ENCODE data around the gene TNF. TPM values are rescaled to one million over a fixed set of nuclear protein-coding genes. Genes with fewer than 3 reads are reported as not detected.

TNF gene
- total and polyA plus RNA-seq, 2 of the 13 experiments (the other 11 are each of a cell fraction or from before 2014, with no cell fraction given), result not detected

GRCh38 chr6:31546958-31547726, 28.2 kb upstream of the TNF start, which contains the start of gene NFKBIL1 (continued):
- no peak for TF ChIP-seq GZF1 (CRISPR knock-in tag; IDR thresholded peaks at IDR 0.05)
- TF ChIP-seq FOXO1 (CRISPR knock-in tag; IDR thresholded peaks at IDR 0.05), result 0 out of 2 replicates have a peak, but pooled peaks have one; percentile 30
- TF ChIP-seq ELF4 (CRISPR knock-in tag; IDR thresholded peaks at IDR 0.05; ENCODE audit: borderline replicate concordance), result no peak; the same call in 1 of the 2 replicates
- TF ChIP-seq ZFYVE20 (CRISPR knock-in tag; IDR thresholded peaks at IDR 0.05; ENCODE audit: borderline replicate concordance, low read depth), result no peak
- TF ChIP-seq, protein P1, sequence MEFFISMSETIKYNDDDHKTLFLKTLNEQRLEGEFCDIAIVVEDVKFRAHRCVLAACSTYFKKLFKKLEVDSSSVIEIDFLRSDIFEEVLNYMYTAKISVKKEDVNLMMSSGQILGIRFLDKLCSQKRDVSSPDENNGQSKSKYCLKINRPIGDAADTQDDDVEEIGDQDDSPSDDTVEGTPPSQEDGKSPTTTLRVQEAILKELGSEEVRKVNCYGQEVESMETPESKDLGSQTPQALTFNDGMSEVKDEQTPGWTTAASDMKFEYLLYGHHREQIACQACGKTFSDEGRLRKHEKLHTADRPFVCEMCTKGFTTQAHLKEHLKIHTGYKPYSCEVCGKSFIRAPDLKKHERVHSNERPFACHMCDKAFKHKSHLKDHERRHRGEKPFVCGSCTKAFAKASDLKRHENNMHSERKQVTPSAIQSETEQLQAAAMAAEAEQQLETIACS (CRISPR knock-in tag; IDR thresholded peaks at IDR 0.05), result no peak
- TF ChIP-seq JUNB (CRISPR knock-in tag; IDR thresholded peaks at IDR 0.05; ENCODE audit: borderline replicate concordance), result 0 out of 2 replicates have a peak, but pooled peaks have one; percentile 41
- no peak for TF ChIP-seq ZNF552 (CRISPR knock-in tag; IDR thresholded peaks at IDR 0.05; ENCODE audit: borderline replicate concordance)
- TF ChIP-seq, protein P2, sequence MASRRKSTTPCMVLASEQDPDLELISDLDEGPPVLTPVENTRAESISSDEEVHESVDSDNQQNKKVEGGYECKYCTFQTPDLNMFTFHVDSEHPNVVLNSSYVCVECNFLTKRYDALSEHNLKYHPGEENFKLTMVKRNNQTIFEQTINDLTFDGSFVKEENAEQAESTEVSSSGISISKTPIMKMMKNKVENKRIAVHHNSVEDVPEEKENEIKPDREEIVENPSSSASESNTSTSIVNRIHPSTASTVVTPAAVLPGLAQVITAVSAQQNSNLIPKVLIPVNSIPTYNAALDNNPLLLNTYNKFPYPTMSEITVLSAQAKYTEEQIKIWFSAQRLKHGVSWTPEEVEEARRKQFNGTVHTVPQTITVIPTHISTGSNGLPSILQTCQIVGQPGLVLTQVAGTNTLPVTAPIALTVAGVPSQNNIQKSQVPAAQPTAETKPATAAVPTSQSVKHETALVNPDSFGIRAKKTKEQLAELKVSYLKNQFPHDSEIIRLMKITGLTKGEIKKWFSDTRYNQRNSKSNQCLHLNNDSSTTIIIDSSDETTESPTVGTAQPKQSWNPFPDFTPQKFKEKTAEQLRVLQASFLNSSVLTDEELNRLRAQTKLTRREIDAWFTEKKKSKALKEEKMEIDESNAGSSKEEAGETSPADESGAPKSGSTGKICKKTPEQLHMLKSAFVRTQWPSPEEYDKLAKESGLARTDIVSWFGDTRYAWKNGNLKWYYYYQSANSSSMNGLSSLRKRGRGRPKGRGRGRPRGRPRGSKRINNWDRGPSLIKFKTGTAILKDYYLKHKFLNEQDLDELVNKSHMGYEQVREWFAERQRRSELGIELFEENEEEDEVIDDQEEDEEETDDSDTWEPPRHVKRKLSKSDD (CRISPR knock-in tag; IDR thresholded peaks at IDR 0.05; ENCODE audit: low read depth), result no peak
- TF ChIP-seq HNF4G (IDR thresholded peaks at IDR 0.05; ENCODE audit: borderline replicate concordance, low read depth, low read length), result no peak
- TF ChIP-seq HNF4G (CRISPR knock-in tag; IDR thresholded peaks at IDR 0.05; ENCODE audit: borderline replicate concordance, low read depth), result no peak
- no peak; the same call in 1 of the 2 replicates for TF ChIP-seq ZSCAN25 (CRISPR knock-in tag; IDR thresholded peaks at IDR 0.05)
- peak; percentile 77 for TF ChIP-seq FOXA3 (CRISPR knock-in tag; IDR thresholded peaks at IDR 0.05)
- peak; percentile 60; the same call in 1 of the 2 replicates for TF ChIP-seq RXRA (CRISPR knock-in tag; IDR thresholded peaks at IDR 0.05)
- no peak for TF ChIP-seq ZNF496 (CRISPR knock-in tag; IDR thresholded peaks at IDR 0.05; ENCODE audit: insufficient replicate concordance)
- TF ChIP-seq ETV5 (CRISPR knock-in tag; IDR thresholded peaks at IDR 0.05; ENCODE audit: borderline replicate concordance), result peak; percentile 88
- no peak for TF ChIP-seq ZNF251 (CRISPR knock-in tag; IDR thresholded peaks at IDR 0.05)
- TF ChIP-seq ZNF24 (IDR thresholded peaks at IDR 0.05), result 0 out of 2 replicates have a peak, but pooled peaks have one; percentile 29
- TF ChIP-seq ZNF776 (CRISPR knock-in tag; IDR thresholded peaks at IDR 0.05), result no peak
- TF ChIP-seq, protein P3, sequence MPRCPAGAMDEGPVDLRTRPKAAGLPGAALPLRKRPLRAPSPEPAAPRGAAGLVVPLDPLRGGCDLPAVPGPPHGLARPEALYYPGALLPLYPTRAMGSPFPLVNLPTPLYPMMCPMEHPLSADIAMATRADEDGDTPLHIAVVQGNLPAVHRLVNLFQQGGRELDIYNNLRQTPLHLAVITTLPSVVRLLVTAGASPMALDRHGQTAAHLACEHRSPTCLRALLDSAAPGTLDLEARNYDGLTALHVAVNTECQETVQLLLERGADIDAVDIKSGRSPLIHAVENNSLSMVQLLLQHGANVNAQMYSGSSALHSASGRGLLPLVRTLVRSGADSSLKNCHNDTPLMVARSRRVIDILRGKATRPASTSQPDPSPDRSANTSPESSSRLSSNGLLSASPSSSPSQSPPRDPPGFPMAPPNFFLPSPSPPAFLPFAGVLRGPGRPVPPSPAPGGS (CRISPR knock-in tag; IDR thresholded peaks at IDR 0.05), result no peak
- no peak for TF ChIP-seq ZNF468 (CRISPR knock-in tag; IDR thresholded peaks at IDR 0.05)
